ENCODE data around the gene CNDP1.

Gene CNDP1

DNA sequence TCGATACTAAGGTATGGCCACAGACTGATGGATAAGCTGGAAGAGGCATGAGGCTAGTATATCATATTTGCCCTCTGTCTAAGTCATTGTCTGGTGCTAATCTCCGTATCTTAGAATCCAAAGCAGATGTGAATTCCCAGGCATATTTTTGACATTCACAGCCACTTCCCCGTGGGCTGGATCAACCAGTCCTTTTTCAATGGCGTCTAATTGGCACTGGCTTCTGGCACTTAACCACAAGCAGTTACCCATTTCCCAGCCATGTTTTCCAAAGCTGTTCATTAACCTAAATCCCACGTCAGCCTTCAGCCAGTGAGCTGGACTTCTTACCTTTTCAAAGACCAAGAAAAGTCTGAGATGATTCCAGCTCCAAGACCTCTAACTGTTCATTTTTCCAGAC is 42.7 kb downstream of the CNDP1 start:
- in situ Hi-C loops (cut with HindIII; ENCODE audit: low sequenced_read_pairs): no loop called here

- in situ Hi-C loops (cut with HindIII; ENCODE audit: low sequenced_read_pairs): no loop called here
Measured at GRCh38 chr18:74579496-74580065, 45.3 kb downstream of the CNDP1 start.

DNA sequence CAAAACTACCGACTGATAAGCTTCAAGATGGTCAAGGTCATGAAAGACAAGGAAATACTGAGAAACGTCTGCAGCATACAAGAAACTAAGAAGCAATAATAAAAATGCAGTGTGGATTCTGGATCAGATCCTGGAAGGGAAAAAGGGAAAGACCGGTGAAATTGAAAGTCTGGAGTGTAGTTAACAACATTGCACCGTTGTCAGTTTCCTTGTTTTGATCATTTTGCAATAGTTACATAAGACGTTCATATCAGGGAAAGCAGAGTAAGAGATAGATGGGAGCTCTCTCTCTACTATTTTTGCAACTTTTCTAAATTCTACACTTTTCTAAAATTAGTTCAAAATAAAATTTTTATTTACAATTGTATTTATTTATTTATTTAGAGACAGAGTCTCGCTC is 48.3 kb downstream of the CNDP1 start:
- in situ Hi-C loops (cut with HindIII; ENCODE audit: low sequenced_read_pairs): no loop called here

DNA sequence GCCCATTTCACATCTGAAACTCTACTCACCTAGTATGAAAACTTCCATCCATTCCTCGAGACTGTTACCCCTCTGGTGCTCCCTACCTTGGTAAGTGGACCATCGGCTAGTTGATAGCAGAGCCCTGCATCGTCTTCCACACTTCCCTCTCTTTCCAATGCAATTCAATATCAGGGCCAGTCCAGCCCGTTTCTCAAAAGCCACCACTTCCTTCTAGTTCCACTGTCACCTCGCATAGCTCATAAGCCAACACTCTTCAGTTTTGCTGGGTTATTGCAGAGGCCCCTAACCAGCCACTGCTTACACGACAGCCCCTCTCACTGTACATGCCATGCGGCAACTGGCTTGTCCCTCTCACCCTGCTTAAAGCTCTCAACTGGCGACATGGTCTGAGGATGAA is 53.1 kb downstream of the CNDP1 start:
- in situ Hi-C loops (cut with HindIII; ENCODE audit: low sequenced_read_pairs): no loop called here

DNA sequence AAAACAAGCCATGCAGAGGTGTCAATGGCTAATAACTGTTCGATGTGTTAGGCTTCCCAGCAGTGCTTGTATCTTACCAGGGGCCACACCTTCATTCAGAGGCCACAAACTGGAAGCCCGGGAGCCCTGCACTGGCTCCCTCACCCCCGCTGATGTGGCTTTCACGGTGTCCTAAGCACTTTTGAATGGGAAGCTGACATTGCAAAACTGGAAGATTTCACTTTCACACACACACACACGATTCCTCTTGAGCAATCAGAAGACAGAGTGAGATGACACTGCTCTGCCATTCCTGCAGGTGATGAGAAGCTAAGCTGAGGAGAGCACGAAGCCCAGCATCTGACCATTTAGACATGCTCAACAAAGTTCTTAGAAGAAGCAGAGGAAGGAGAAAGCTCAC is 54.7 kb downstream of the CNDP1 start:
- in situ Hi-C loops (cut with HindIII; ENCODE audit: low sequenced_read_pairs): no loop called here

GRCh38 chr18:74589811-74590210 is 55.5 kb downstream of the CNDP1 start:
- in situ Hi-C loops (cut with HindIII; ENCODE audit: low sequenced_read_pairs): no loop called here

DNA sequence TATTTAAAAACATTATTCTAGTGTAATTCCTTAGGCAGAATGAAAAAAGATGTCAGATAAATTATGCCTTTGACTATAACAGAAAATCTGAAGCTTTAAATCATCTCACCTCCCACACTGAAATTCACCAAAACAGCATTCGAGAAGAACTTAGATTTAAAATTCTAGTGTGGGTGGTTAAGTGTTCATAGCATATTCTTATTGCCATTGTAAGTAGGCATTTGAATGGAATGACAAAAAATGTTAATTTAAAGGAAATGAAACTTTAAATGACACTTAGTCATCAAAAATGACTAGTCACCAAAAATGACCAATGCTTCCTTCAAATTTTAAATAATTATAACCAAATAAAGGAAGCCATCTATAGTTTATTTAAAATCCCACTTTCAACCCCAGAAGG is 56.4 kb downstream of the CNDP1 start:
- in situ Hi-C loops (cut with HindIII; ENCODE audit: low sequenced_read_pairs): no loop called here

DNA sequence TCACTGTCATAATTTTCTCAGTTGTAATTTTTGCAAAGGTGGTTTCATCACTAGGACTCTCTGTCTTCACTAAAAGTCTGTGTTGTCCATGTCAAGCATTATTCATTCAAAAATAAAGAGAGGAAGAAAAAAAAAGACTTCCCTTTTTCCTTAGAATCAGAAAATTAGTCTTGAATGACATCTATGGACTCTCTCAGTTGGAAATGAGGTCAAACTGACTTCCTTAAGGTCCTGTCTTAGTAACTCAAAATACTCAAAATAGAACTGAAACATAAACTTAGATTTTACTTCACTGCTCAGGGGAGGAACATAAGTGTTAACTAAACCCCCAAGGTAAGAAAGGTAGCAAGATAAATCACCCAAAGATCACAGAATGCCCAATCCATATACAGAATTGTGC is 61.1 kb downstream of the CNDP1 start:
- in situ Hi-C loops (cut with HindIII; ENCODE audit: low sequenced_read_pairs): no loop called here

DNA sequence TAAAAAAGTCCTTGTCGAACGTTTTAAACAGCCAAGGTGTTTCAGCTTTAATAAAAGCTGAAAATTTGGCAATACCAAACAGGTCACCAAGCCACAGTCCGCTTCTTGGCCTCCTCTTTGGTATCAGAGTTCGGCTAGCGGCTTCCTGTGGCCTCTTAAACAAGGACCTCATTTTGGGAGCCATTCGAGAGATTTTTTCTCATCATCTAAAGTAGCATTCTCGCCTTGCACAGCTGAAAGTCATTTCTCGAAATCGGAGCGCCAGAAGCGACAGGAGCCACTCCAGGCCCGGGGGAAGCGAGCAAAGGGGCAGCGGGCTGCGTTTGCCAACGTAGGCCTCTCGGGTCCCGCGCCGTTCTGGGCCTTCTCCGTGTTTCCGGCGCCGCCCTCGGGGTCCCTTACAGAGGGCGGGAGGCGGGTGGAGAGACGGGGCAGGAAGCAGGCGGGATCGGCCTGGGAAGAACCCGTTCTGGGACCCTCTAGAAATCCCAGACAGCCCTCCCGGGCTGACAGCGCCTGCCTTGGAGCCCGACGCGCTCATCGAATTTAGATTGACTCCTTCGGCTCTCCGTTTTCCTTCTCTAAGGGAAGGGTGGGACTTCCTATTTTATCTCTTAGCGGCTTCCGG is 62.8 kb downstream of the CNDP1 start:
- in situ Hi-C loops (cut with HindIII; ENCODE audit: low sequenced_read_pairs): no loop called here

- in situ Hi-C loops (cut with HindIII; ENCODE audit: low sequenced_read_pairs): no loop called here
Measured at GRCh38 chr18:74597662-74598349, 63.5 kb downstream of the CNDP1 start, which contains the start of gene ZNF407. TSS of gene ZNF407 (plus strand) at chr18:74597870. CDS start at chr18:74631020, 33,150 bp downstream.

- in situ Hi-C loops (cut with HindIII; ENCODE audit: low sequenced_read_pairs): no loop called here
Measured at GRCh38 chr18:74598350-74599001, 64.2 kb downstream of the CNDP1 start.

- in situ Hi-C loops (cut with HindIII; ENCODE audit: low sequenced_read_pairs): no loop called here
Measured at GRCh38 chr18:74604361-74604760, 70.1 kb downstream of the CNDP1 start.

GRCh38 chr18:74604774-74605173 is 70.5 kb downstream of the CNDP1 start:
- in situ Hi-C loops (cut with HindIII; ENCODE audit: low sequenced_read_pairs): no loop called here

- in situ Hi-C loops (cut with HindIII; ENCODE audit: low sequenced_read_pairs): no loop called here
Measured at GRCh38 chr18:74608681-74609080, 74.4 kb downstream of the CNDP1 start.

DNA sequence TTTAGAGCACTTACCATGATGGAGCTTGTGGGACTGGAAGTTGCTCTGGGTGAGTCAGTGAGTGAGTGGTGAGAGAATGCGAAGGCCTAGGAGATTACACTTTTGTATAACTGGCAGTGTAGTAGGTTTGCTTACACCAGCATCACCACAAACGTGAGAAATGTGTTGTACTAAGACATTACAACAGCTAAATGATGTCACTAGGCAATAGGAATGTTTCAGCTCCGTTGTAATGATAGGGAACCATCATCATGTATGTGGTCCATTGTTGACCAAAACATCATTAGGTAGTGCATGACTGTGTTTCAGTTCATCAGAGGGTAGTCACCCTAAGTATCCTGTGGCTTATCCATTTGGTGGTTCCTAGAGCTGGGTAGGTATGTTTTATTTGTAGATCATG is 75.2 kb downstream of the CNDP1 start:
- in situ Hi-C loops (cut with HindIII; ENCODE audit: low sequenced_read_pairs): no loop called here

GRCh38 chr18:74610051-74610615 is 75.8 kb downstream of the CNDP1 start:
- in situ Hi-C loops (cut with HindIII; ENCODE audit: low sequenced_read_pairs): no loop called here

- in situ Hi-C loops (cut with HindIII; ENCODE audit: low sequenced_read_pairs): no loop called here
Measured at GRCh38 chr18:74610860-74611259, 76.6 kb downstream of the CNDP1 start.

DNA sequence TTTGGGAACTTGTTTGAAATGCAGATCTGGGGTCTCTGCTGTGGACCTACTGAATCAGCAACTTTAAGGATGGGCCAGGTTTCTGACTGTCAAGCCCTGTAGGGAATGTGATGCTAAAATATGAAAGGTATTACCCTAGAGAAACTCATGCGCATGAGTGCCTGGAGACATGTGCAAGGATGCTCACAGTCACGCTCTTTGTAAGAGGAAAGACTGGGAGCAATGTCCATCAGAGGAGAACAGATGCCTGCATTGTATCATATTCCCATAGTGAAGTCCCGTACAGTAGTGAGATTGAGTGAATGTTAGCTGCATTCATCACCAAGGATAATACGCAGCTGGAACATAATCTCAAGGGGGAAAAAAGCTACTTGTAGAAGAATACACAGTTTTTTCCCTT is 77.5 kb downstream of the CNDP1 start:
- in situ Hi-C loops (cut with HindIII; ENCODE audit: low sequenced_read_pairs): no loop called here

- in situ Hi-C loops (cut with HindIII; ENCODE audit: low sequenced_read_pairs): no loop called here
Measured at GRCh38 chr18:74613381-74613780, 79.1 kb downstream of the CNDP1 start.

DNA sequence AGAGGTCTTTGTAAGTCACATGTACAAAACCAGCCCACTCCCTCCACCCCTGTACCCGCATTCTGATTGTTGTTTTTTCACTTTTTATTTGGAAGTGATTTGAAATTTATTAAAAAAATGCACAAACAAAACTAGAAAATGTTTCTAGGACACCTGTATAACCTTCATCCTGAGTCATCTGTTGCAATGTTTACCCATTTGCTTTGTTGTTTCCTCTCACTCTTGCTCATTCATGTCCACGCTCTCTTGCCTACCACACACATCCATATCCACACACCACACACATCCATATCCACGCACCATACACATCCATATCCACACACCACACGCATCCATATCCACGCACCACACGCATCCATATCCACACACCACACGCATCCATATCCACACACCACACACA is 82.2 kb downstream of the CNDP1 start:
- in situ Hi-C loops (cut with HindIII; ENCODE audit: low sequenced_read_pairs): no loop called here

DNA sequence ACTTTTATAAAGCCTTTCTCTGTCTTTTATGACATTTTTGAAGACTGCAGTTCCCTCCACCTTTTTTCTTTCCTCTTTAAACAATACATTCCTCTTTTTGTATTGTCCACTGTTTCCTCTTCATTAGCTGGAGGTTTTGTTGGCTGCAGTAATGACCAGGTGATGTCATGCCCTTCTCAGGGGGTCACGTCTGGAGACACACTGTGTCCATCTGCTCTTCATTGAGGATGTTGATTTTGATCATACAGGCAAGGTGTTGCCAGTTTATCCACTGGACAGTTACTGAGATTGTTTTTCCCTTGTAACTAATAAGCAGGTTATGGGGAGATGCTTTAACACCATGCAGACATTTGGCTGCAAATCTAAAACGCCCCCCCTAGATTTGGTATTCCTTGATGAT is 83.2 kb downstream of the CNDP1 start:
- in situ Hi-C loops (cut with HindIII; ENCODE audit: low sequenced_read_pairs): no loop called here

- in situ Hi-C loops (cut with HindIII; ENCODE audit: low sequenced_read_pairs): no loop called here
Measured at GRCh38 chr18:74622072-74622471, 87.8 kb downstream of the CNDP1 start.

All from DLD1 (cell line).